Fibroblast of gingiva (primary cell): ENCODE measurements around the gene PHF1.
"Not testable (repeated sequence)": the region's sequence is repeated elsewhere in the genome, so short reads cannot be mapped to it uniquely, and the experiment has no call there.

Source experiments
- DNase-seq: peaks from one replicate; pipeline ENCODE4 v3.0.0-alpha.2; 2011; ENCODE audit warnings: low read depth

PHF1 gene

DNA sequence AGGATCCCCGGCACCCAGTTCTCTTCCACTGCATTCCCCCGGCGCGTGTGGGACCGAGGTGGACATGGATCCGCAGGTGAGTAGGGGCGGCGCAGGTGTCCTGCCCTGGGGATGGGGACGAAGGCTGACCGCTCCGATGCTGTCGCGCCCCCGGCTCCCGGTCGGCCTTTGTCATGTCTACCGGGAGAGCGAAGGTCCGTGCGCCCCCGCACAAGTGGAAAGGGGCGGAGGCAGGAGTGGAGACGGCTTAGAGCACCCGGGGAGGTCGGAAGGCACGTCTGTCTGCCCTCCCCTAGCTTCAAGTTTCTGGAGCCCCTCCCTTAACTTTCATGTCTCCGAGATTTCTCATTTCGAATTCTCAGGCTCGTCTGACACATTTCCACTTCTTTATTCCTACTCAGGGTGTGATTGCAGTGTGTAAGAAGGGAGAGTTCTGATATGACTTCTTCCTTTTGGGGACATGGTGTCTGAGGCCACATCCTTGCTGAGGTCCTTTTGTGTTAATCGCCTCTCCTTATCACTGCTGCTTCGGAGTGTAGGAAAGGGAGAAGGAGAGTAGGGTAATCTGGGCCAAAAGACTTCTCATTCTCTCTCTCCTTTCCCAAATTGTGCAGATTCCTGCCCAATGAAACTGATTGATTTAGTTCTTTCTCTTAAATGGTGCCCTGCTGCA, 18.8 kb upstream of the PHF1 start:
- no peak for DNase-seq

- DNase-seq: no peak
Measured at GRCh38 chr6:33392595-33392948, 18.2 kb upstream of the PHF1 start.

GRCh38 chr6:33392979-33393378, 17.8 kb upstream of the PHF1 start:
- DNase-seq: no peak

DNA sequence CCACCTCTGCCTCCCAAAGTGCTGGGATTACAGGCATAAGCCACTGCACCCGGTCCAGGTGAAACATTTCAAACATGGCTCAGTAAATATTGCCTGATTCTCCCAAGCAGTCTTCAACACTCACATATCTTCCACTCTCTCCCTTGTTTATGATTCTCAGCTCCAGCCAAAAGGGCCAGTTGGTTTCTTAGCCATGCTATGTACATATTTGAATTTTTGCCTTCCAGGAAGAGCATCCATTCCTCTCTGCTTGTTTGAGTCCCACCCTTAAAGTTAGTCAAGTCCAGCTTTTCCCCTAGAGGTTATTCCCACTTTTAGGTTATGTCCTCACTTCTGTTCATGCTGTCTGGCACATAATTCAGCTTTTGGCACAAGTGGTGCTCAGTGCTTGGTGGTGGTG, 13.3 kb upstream of the PHF1 start:
- no peak for DNase-seq

GRCh38 chr6:33398601-33399000, 12.2 kb upstream of the PHF1 start:
- not testable (repeated sequence) for DNase-seq

GRCh38 chr6:33399881-33400280, 10.9 kb upstream of the PHF1 start:
- DNase-seq: not testable (repeated sequence)

GRCh38 chr6:33404884-33405283, 5.9 kb upstream of the PHF1 start:
- no peak for DNase-seq

- DNase-seq: no peak
Measured at GRCh38 chr6:33405386-33405940, 5.4 kb upstream of the PHF1 start.

- no peak for DNase-seq
Measured at GRCh38 chr6:33406126-33406525, 4.7 kb upstream of the PHF1 start.

DNA sequence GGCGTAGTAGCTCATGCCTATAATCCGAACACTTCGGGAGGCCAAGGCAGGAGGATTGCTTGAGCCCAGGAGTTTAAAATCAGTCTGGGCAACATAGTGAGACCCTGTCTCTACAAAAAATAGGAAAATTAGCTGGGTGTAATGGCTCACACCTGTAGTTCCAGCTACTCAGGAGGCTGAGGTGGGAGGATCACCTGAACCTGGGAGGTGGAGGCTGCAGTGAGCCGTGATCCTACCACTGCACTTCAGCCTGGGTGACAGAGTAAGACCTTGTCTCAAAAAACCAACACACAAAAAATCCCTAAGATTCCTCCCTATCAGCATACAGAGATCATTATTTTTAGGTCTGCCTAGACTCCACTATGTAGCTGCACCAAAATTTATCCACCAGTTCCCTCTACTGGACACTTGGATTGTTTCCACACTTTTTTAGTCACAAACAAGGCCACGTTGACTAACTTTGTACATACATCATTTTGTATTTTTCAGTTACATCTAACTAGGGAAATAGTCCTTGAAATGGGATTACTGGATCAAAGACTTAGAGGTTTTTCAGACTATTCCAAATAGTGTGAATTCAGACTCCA, 3.6 kb upstream of the PHF1 start:
- peak; percentile 53 for DNase-seq

DNA sequence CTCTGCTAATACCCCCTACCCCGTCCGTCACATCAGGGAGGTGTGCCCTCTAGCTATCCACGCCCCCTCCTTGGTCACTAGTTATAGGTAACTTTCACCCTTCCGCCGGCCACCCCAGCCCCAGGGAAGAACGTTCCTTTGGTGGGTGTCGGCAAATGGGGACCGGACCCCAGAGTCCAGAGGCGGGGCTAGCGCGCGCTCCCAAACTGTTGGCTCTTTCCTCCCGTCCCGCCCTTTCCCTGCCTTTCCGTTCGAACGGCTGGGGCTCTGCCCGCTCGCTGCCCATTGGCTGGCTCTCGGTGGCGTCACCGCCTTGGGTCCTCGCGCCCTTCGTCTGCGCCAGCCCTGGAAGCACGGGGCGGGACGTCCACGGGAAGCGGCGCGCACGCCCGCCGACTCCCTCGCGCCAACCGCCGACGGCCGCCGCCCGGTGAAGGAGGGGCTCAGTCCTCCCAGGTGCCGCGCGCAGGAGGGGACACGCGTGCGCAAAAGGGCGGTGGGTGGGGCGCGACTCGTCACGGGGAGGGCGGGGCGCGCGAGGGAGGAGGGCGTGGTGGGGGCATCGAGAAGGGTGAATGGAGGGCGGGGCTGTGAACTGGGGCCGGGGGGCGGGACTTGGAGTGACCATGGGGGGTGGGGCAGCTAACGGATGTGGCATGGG, 634 bp upstream of the PHF1 start:
- DNase-seq: peak; percentile 99

DNA sequence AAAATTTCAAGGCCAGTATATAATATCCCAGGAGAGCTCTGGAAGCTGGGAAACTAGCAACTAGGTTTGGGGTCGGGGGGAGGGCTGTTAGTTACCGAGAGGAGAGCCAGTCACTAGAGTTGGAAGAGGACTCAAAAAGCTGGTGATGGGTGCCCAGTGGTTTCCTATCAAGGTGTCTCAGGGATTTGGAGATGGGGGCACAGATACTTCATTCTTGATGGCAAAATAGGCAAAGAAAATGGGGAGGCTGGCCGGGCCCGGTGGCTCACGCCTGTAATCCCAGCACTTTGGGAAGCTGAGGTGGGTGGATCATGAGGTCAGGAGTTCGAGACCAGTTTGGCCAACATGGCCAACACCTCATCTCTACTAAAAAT, 805 bp downstream of the PHF1 start:
- DNase-seq: no peak

GRCh38 chr6:33412140-33413009, 1.6 kb downstream of the PHF1 start:
- no peak for DNase-seq

DNA sequence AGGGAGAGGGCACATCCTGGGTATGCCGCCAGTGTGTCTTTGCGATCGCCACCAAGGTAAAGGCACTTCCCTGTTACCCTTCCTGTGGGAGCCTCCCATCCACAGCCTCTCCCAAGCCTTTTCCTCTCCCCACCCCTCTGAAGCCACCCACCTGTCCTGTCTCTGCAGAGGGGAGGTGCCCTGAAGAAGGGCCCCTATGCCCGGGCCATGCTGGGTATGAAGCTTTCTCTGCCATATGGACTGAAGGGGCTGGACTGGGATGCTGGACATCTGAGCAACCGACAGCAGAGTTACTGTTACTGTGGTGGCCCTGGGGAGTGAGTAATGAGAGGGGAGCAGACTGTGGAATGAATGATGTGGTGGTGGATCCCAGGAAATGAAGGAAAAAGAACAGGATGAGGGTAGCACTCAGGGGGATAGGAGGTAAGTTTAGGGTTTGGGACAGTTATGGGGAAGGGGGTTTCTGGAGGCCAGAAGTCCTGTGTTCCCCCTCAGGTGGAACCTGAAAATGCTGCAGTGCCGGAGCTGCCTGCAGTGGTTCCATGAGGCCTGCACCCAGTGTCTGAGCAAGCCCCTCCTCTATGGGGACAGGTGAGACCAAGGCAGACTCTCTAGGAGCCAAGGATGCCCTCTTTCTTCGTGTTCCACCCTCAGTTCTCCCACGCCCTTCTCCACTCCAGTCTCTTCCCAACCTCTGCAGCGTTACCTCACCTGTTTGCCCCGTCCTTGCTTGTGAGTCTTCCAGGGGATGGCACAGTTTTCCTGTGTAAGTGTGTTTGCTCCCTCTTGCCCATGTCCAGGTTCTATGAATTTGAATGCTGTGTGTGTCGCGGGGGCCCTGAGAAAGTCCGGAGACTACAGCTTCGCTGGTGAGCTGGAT, 2.7 kb downstream of the PHF1 start:
- no peak for DNase-seq

GRCh38 chr6:33414592-33415271, 3.9 kb downstream of the PHF1 start:
- no peak for DNase-seq

DNA sequence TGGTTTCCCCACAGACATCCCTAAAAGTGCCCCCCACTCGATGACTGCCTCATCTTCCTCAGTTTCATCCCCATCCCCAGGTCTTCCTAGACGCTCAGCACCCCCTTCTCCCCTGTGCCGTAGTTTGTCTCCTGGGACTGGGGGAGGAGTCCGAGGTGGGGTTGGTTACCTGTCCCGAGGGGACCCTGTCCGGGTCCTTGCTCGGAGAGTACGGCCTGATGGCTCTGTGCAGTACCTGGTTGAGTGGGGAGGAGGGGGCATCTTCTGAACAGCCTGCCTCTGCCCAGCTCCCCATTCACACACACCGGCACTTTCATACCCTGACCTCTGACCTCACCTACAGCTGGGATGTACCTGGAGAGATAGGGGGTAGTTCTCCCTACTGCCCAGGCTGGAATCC, 5.0 kb downstream of the PHF1 start:
- no peak for DNase-seq

GRCh38 chr6:33416386-33417127, 5.7 kb downstream of the PHF1 start:
- no peak for DNase-seq

GRCh38 chr6:33417128-33417902, 6.5 kb downstream of the PHF1 start:
- DNase-seq: peak; percentile 64
